HG03039 (cell line): ENCODE data around the gene MIGA1.

Experiments used
- ATAC-seq: cut with Tn5 transposase; IDR thresholded peaks from one replicate; pipeline ENCODE4 v1.9.1; 2021; ENCODE audit warnings: mild to moderate bottlenecking, moderate library complexity; ENCODE audit not compliant: unreplicated experiment

MIGA1 gene

DNA sequence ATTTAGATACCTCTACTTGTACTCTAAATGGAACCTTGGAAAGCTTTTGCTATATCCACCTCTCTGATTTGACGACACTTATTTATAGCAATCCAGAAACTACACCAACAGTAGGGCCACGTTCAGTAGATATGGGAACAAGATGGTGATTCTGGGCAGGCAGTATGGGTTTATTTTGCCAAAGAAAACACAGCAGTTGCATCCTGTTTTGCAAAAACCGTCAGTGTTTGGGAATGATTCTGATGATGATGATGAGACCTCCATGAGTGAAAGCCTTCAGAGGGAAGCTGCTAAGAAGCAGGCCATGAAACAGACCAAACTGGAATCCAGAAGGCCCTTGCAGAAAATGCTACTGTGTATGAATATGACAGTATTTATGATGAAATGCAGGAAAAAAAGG lies 67.5 kb downstream of the MIGA1 start:
- ATAC-seq: no peak

GRCh38 chr1:77847621-77848080 lies 68.2 kb downstream of the MIGA1 start:
- ATAC-seq: no peak

GRCh38 chr1:77850082-77850481 lies 70.6 kb downstream of the MIGA1 start:
- ATAC-seq: no peak

DNA sequence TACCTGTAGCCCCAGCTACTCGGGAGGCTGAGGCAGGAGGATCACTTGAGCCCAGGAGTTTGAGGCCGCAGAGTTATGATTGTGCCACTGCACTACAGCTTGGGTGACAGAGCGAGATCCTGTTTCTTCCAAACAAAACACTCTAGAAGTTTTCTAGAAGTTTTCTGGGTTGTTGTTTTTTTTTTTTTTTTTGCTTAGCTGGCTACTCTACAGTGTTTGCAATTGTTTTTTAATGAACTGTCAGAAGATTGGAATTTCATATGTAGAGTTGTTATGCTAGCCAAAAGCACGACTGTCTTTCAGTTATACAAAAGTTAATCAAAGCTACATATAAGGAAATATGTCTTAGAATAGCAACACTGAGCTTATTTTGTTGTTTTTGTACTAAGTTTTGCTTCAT lies 78.1 kb downstream of the MIGA1 start:
- ATAC-seq: no peak

GRCh38 chr1:77858725-77859124 lies 79.3 kb downstream of the MIGA1 start:
- ATAC-seq: no peak

DNA sequence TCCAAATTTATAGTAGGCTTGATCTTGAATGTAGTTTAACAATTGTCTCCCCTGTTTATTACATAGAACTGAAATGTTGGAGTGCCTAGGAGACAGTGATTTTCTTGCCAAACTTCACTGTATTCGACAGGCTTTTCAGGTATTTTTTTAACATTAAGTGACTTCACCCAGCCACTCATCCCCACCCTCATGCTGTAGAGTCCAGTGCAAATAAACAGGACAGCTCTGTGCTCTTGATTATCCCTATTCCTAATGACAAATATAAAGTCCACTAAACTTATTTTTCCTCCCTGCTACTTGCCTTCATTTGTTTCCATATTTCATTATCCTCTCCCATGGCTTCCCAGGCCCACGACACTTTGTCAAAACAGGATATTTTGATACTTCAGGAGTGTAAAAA lies 79.8 kb downstream of the MIGA1 start:
- ATAC-seq: no peak

GRCh38 chr1:77866296-77866695 lies 86.8 kb downstream of the MIGA1 start:
- ATAC-seq: no peak

DNA sequence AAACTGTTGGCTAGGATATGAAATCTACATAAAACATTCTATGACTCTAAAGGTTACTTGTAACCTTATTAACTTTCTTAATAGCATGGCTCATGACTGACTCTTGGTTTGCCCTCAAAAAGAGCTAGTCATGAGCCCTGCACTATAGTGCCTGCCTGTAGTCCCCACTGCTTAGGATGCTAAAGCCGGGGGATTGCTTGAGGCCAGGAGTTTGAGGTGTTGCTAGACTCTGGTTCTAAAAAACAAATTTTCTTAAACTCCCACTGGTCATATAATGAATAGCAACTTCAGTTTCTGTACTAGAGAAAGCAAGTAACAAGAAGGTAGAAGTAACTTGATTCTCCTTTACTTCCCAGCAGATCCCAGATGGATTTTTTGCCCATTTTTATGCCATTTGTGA lies 93.2 kb downstream of the MIGA1 start:
- no peak for ATAC-seq

GRCh38 chr1:77873461-77873860 lies 94.0 kb downstream of the MIGA1 start:
- no peak for ATAC-seq

DNA sequence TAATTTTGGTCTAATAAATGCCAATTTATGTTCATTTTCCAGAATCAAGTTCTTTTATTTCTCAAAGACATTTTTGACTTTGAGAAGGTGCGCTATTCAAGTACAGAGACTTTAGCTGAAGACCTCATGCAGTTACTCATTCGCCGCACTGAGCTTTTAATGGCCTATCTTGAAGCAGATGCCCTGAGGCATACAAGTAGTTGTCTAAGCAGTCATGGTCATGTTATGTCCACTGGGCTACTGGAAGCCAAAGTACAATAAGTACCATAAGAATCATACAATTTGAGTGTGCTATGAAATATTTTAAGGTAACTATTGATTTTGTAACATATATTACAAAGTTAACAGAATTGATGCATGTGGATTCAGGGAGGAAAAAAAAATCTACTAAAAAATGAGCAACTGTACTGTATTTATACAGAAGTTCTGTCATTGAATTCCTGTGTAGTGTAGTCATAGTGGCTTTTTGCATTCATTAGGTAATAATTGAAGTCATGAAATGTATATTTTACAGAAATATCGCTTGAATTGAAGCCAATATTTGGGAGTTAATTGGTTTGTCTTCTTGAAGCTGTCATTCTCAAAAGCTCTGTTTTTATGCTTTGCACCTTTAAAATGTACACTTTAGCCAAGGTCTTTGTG lies 95.5 kb downstream of the MIGA1 start:
- no peak for ATAC-seq

DNA sequence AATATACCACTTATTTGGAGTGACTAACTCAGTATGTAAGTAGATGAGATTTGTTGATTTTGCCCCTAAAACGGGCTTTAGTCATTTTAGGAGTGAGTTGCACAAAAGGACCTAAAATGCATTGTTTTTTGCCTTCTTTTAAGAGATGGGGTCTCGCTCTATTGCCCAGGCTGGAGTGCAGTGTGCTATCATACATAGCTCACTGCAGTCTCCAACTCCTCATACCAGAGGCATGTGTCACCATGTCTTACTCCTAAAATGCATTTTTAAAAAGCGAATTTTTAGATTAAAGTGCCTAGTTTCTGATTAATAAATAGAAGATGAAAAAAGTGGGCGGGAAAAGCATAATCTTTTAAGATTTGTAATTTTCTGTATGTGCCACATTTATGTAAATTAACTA lies 97.4 kb downstream of the MIGA1 start:
- ATAC-seq: no peak

DNA sequence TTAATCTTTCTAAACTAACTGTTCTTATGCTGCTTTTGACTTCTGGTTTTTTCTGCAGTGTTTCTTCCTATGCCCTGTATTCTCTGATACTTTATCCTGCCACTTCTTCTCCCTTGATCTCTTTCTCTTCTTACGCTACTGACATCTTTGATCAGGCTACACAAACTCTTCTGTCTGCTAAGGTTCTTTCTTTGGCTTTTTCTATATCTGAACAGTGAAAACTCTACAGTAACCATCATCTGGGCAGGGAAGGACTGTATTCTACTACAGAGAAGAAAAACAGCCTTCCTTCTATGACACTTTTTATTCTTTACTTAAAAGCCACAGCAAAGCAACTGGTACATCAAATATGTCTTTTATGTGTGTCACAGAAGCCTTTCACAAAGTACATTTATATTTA lies 101.6 kb downstream of the MIGA1 start:
- no peak for ATAC-seq

DNA sequence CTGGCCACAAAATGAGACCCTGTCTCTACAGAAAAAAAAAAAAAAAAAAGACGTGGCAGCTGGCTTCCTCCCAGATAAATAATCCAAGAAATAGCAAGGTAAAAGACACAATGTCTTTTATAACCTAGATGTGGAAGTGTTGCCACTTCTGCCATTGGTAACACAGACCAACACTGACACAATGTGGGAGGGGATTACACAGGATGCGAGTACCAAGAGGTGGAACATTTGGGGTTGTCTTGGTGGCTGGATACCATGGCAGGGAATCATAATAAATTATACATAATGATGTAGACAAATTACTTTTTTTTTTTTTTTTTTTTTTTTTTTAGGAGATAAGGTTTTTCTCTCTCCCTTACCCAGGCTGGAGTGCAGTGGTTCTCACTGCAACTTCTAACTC lies 103.0 kb downstream of the MIGA1 start:
- no peak for ATAC-seq

GRCh38 chr1:77888081-77888780 lies 108.8 kb downstream of the MIGA1 start, which contains the start of gene NEXN:
TSS of gene NEXN (plus strand) at chr1:77888624. CDS start at chr1:77916107, 27,483 bp downstream.
- ATAC-seq: no peak

DNA sequence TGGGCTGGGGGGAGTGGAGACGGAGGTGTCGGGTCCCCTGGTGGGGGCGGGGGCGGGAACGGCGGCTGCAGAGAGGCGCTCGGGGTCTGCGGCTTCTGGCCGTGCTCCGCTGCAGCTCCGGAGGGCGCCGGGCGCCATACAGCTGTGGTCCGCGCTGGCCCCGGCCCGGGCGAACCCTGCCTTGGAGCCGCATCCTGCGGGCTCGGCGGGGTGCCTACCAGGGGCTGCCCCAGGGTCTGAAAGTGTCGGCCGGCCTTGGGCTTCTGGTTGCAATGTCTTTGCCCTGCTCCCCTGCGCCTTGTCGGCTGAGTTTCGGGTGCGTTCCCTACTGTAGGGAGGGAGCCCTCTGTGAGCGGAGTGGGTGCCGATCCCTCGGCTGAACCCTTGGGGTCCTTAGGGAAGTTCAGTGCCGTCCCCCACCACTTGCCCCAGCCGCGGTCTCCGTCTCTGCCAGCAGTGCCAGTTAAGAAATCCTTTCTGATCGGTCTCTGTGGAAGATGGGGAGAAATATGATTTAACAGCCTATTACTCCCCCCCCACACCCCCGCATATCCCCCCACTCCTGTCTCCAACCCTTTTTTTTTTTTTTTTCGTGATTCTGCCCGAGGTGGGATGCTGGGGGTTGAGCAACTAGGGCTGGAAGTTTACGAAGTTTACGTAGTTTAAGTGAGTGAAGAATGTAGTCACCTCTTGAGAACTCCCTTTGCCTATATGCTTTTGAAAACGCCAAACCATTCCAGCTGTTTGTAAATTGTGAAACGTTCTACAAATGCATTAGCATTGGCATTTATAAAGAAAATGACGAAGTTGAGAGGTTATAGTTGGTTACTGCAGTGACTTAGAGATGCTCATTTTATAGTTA lies 109.6 kb downstream of the MIGA1 start:
- ATAC-seq: no peak

- ATAC-seq: no peak
Observed at GRCh38 chr1:77889671-77890070, 110.2 kb downstream of the MIGA1 start.

DNA sequence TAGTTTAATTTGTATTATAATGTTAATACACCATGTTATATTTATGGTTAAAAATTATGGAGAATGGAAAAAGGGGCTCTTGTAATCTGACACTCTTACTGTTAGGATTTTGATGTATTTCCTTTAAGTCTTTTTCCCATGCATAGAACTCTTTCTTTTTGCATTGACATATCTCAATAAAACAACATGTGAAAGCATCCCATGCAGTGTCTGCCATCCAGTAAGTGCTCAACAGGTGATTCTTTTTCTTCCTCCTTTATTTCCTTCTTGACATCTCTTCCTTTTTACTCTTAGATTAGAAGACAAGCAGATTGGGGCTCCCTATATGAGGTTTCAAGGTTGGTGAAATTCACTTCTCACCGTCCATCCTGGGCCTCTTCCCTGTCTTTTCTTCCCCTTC lies 111.8 kb downstream of the MIGA1 start:
- no peak for ATAC-seq

DNA sequence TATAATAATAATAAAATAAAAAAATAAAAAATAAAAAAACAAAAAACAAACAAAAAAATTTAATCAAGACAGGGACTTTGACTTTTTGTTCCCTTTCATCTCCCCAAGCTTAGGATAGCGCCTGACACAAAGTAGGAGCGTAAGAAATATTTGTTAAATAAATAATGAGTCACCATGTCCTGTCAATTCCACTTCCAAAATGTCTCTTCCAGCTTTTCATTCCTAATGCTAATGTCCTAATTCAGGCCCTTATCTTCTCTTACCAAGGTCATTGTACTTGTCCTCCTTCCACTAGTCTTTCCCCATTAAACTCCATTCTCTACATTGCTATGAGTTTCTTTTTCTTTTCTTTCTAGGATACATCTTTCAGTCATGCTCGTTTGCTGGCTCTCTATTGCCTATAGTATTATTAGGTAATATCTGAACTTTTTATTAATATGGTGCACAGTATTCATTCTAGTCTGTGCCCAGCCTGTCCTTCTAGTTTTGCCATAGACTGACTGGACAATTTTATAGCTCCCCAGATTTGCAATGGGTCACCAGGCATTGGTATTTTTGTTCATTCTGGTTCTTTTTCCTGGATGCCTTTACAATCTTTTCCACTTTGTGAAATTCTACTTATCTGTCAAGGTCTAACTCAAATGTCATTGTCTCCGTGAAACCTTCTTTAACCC lies 120.3 kb downstream of the MIGA1 start:
- no peak for ATAC-seq

DNA sequence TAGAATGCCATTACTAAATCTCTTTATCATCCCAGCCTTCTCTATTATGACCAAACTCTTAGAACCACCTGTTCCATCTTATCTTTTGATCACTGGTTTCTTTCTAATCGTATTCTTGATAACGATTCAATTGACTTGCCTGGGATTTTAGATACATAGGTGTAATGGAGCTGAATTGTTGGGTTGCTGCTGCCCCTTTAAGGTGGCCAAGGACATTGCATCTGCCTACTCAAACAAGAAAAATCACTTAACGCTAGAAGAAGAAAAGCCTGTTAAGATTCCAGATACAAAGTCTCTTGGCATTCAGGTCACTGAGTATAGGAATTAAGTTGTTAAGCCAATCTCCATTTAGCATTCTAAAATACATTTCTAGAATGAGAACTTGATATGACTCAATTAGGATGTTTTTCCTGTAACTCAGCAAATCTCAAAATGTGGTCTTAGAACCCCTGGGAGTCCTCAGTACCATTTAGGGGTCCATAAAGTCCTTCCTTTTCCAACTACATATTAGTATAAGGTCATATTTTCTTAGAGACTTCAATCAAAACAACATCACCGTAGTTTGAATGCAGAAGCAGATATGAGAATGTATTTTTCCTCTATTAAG lies 121.3 kb downstream of the MIGA1 start:
- no peak for ATAC-seq

DNA sequence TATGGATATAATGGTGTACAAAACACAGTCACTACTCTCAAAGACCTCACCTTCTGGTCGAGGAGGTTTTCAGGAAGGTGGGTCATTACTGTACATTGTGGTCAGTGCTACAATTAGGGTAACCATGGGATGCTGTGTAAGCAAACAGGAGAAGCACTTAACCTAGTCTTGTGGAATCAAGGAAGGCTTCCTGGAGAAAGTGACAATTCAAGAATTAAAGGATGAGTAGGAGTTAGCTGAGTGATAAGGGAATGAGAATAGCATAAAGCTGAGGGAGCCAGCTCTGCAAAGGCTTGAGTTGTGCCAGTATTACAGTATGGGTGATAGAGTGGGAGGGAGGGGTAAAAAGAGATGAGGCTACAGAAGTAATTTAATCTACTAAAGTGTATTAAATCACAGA lies 126.2 kb downstream of the MIGA1 start:
- ATAC-seq: no peak
